Stimulated activated naive CD8-positive, alpha-beta T cell treated with anti-CD3 and anti-CD28 coated beads, Interleukin-15, Interleukin-2, amounts not matched to agents 100 U/mL and 50 U/mL, for 24 hours (primary cell): ENCODE measurements around the gene GPBP1L1.

ENCODE experiments used
- ATAC-seq: fragments of 150-1000 bp; cut with Tn5 transposase; one replicate; pipeline ENCODE4 v1.10.0; 2021
- DNase-seq: peaks from one replicate; pipeline ENCODE4 v3.0.0; 2021

Gene GPBP1L1

DNA sequence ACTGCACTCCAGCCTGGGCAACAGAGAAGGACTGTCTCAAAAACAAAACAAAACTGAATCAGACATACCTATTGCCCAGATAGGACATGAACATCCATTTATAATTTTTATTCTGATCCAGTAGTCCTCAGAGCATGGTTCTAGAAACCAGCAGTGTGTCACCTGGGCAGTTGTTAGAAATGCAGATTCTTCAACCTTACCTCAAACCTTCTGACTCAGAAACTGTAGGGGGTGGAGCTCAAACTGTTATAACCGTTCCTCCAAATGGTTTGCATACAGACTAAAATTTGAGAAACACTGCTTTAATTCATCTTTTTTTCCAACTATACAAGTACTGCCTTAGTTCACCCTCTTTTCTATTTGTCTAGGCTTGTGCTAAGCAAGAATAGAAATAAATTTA, 96.5 kb downstream of the GPBP1L1 start:
- ATAC-seq (no peak), DNase-seq (no peak)

DNA sequence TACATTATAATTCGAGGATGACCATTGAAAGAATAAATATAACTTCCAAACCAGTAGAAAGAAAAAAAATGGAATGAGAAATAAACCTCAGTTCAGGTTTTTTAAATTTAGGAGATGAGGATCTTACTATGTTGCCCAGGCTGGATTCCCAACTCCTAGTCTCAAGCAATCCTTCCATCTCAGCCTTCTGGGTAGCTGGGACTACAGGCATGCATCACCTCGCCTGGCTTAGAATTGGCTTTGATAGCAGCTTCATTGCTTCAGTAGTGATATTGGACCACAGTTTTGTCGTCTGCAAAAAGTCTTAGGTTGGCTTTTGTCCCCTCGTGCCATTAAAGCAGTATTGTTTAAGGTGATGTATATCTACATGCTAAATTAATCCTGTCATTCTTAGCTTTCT, 99.6 kb downstream of the GPBP1L1 start:
- DNase-seq (no peak), ATAC-seq (no peak)

DNA sequence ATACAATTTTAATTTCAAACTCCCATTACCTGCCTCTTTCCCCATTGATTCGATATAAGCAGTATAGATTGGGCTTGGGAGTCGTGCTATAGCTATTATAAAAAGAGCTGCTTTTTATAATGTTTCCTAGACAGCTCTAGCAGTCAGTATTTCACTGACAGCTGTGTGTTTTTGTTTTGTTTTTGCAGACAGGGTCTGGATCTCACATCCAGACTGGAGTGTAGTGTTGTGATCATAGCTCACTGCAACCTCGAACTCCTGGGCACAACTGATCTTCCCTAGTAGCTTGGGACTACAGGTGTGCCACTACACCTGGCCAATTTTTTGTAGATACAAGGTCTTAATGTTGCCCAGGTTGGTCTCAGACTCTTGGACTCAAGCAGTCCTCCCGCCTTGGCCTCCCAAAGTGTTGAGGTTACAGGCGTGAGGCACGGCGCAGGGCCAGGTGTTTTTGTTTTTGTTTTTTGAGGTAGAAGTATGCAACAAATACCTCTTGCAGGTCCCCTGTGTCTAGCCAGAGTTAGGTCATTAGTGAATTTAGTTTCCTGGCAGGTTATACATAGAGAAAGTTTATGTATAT, 100.7 kb downstream of the GPBP1L1 start:
- DNase-seq (peak; percentile 11), ATAC-seq (no peak)

DNA sequence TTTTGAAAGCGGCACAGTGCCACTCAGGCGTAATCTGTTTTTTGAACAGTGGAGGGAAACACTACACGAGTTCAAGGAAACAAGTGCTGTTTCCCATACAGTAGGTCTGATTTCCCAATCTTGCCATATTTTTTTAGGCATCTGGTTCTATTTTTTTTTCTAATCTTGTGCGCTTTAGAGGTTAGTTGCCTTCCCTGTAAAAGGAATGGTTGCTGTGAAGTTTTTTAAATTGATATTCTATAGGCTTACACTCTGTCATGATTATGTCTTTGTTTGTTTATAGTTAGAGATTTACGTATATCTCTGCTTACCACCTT, 101.3 kb downstream of the GPBP1L1 start:
- no peak for DNase-seq
- no peak for ATAC-seq

DNA sequence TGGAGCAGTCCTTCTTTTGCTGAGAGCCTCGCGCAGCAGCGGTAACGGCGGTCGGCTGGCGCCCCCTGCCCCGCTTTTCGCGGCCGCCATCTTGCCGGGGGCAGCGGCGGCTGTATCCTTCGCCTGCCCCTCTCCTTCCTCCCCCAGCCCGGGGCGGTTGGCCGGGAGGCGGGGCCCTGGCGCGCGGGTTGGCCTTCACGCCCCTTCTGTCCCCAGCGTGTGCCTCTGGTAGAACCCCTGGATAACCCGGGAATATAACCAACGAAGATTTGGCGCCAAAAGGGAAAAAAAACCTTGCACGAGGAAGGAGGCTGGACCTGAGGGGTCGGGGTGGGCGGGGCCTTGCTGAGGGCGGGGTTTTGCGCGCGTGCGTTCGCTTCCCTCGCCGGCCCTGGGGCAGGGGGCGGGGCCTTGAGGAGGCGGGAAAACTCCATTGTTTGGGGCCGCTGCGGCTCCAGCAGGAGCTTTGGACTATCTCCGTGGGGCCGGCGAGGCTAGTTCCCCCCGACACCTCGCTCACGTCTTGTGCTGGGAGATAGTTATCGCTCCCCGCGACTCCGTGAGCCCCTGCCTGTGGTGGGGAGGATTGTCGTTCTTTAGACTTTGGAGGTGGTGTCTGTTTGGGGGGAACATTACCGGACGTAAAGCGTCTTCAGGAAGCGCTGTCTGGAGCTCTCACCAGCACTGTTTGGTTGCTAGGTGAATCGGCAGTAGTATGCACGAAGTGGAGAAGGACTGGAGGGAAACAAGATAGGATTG, 101.8 kb downstream of the GPBP1L1 start:
- ATAC-seq (peak; percentile 48), DNase-seq (peak; percentile 93)

DNA sequence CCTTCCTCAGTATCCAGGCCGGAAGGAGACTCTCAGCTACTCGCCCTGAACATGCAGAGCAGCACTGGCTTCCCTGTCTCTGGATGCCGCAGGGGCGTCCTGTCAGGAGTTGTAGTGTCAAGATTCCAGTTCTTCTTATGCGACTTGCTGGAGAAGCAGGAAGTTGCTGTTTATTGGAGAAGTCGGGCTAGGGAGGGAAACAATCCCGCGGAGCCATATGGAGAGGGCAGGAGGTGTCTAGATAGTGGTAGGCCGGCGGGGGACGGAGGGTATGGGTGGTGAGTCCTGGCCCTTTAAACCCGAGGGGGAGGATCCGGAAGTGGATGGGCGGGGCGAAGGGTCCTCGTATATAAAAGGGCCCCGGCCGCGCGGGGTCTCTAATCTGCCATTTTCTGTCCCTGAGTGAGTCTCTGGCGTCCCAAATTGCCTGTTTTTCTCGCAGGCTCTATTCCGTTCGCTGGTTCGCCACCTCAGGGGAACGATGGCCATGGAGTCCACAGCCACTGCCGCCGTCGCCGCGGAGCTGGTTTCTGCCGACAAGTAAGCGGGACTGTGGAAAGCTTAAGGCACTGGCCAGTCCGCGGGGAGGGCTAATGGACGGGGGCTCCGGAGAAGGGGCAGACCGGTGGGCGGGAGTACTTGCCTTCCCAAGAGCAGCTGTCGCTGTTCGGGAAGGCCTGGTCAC, 102.5 kb downstream of the GPBP1L1 start, which contains the start of gene NASP:
NASP (plus strand) TSS at position 376 of the 685 bp plus-strand sequence; CDS start at position 482, 106 bp downstream.
- peak; percentile 67 for ATAC-seq
- DNase-seq, result peak; percentile 93

DNA sequence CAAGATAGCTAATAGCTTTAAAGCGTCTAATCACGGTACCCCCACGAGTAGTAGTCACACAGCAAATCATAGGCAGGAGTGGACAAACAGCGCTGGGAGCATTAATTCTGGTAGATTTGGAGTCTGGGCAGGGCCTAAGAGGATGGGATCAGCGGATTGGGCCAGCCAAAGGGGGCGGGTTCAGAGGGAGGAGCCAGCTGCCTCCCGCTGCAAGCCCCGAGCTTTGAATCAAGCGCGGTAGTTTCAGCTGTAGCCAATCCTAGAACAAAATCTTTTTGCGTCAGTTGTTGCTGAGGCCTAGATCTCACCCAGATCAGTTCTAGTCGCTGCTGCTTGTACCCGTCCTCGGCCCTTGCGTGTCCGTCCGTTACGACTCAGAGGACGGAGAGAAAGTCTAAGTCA, 103.1 kb downstream of the GPBP1L1 start:
- ATAC-seq (peak; percentile 85), DNase-seq (peak; percentile 93)
